ENCODE data around the gene KPNB1. TPM values are rescaled to one million over a fixed set of nuclear protein-coding genes. Genes with fewer than 3 reads are reported as not detected.

Gene KPNB1
- total RNA-seq, result 172 and 270 TPM in 2 replicates

DNA sequence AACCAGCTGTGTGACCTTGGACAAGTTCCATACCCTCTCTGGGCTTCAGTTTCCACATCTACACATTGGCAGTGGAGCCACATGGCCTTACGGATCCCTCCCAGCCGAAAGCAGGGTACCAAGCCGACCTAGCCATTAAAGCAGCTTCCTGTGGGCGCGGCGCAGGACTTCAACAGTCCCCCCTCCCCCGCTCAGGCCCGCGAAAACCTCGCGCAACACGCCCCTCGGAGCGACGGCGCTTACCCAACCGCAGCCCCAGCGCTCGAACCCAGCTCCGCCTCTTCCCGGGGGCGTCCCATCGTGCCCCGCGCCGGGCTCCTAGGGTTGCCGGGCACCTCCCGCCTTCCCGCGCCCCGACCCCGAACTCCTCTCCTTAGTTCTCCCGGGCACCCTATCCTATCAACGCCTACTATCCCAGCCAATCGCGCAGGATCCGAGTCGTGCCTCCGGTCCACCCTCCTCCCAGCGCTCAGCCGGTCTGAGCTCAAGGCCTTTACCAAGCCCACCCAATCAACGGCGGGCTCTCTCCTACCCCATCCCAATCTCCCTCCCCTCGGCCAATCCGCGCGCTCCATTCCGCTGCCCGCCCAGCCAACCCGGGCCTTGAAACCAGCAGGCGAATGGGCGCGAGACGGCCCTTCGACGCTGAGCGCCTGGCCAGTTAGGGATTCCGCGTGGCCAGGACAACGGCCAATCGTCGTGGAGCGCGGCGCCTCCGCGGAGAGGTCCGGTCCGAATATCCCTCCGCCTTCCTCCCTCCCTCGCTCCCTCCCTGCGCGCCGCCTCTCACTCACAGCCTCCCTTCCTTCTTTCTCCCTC is at the start of gene KPNB1:
TSS of gene KPNB1 (plus strand) at position 767 of the 819 bp plus-strand sequence. CDS start 326 bp downstream, outside the sequence.

DNA sequence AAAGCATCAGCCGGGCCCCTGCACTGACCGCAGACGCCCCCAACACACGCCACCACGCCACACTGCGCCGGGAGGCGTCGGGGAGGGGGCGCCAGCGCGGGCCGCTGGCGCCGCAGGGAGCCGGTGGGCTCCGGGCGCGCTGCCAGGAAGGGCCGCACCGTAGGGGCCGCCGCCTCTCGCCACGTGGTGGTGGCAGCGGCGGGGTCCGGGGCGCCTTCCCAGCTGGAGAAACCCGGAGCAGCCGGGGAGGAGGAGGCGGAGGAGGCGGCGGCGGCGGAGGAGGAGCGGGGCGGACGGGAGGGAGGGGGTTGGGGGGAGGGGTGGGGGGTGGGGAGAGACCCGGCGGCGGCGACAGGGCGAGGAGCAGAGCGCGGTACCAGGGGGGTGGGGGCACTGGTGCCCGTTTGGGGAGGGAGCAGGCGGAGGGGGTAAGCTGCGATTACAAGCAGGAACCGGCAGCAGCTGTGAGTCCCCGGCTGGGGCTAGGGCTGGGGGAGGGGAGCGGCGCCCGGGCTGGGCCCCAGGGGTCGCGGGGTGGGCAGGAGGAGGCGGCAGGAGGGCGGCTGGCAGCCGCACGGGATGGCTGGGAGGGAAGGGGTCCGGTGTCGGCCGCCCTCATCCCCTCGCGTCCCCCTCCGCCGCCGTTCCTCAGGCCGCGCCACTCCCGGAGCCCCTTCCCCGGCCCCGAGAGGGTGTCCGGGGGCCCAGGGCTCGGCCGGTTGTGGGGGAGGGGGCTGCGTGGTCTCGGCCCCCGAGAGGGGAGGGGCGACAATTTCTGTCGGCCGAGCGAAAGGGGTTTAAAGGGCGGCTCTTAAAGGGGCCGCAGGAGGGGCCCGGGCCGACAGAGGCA is 44.2 kb downstream of the KPNB1 start, which contains the start of gene TBKBP1:
TSS of gene TBKBP1 (plus strand) at position 431 of the 850 bp plus-strand sequence. CDS start 1,952 bp downstream, outside the sequence.

DNA sequence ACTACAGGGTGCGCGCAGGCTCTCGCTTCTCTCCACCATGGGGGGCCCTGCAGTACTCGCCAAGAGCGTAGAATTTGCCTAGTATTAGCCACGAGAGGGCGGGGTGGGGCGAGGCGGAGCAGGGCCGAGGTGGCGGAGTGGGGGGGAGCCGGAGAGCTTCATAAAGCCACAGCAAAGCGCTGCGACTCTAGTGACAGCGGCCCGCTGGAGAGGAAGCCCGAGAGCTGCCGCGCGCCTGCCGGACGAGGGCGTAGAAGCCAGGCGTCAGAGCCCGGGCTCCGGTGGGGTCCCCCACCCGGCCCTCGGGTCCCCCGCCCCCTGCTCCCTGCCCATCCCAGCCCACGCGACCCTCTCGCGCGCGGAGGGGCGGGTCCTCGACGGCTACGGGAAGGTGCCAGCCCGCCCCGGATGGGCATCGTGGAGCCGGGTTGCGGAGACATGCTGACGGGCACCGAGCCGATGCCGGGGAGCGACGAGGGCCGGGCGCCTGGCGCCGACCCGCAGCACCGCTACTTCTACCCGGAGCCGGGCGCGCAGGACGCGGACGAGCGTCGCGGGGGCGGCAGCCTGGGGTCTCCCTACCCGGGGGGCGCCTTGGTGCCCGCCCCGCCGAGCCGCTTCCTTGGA is 83.4 kb downstream of the KPNB1 start, which contains the start of gene TBX21:
TSS of gene TBX21 (plus strand) at position 190 of the 627 bp plus-strand sequence. CDS start at position 409, 219 bp downstream.

Other genes with a start within 250 kb of the KPNB1 start
- gene NPEPPS, start 118.8 kb upstream of the KPNB1 start, total RNA-seq, result 36.3 and 58.4 TPM in 2 replicates
- gene TBKBP1, start 44.2 kb downstream of the KPNB1 start, total RNA-seq, result 4.5 and 12.9 TPM in 2 replicates
- 0.39 TPM in 1 of 2 replicates, not detected in the other for gene TBX21, start 83.3 kb downstream of the KPNB1 start, total RNA-seq
- 5.9 and 10.6 TPM in 2 replicates for gene OSBPL7, start 171.9 kb downstream of the KPNB1 start, total RNA-seq
- 56.2 and 57.4 TPM in 2 replicates for gene MRPL10, start 181.6 kb downstream of the KPNB1 start, total RNA-seq
- gene LRRC46, start 181.8 kb downstream of the KPNB1 start, total RNA-seq, result 0.13 TPM in 1 of 2 replicates, not detected in the other
- 16.8 and 27.5 TPM in 2 replicates for gene SCRN2, start 191.4 kb downstream of the KPNB1 start, total RNA-seq
- gene SP6, start 201.2 kb downstream of the KPNB1 start, total RNA-seq, result 0.13 TPM in 1 of 2 replicates, not detected in the other
- 2.1 and 4.6 TPM in 2 replicates for gene SP2, start 246.3 kb downstream of the KPNB1 start, total RNA-seq

Data from epithelial cell of alveolus of lung (primary cell).